Measurements from ENCODE around the gene LBR. TPM values are rescaled to one million over a fixed set of nuclear protein-coding genes. Genes with fewer than 3 reads are reported as not detected.
"Not testable (repeated sequence)": the region's sequence is repeated elsewhere in the genome, so short reads cannot be mapped to it uniquely, and the experiment has no call there.

LBR gene
- total RNA-seq, 2 experiments from 2014 or later: 147 TPM

DNA sequence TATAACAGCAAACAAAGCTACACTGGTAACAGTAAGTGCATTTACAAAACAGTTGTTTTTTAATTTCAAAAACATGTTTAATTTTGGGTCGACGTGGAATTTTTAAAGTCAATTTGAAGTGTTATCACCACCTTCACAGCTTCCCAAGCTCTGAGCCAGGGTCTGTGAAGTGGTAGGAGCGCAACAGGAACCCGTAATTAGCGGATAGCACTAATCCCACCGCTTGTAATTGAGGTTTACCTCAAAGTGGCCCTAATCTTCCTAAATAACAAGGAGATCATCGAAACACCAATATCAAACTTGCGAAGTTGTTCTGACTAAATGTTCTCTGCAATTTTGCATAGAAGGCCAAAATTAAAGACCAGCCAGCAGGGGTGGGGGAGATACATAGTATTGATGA lies 18.8 kb downstream of the LBR start:
- POLR2A ChIA-PET: no interaction called here
- CTCF ChIA-PET: interaction anchor here (0.7 to 1.0 kb wide), 2 partner anchors 10 to 19 kb away, joined by 3 read pairs; partner anchors contain the start of gene LBR

DNA sequence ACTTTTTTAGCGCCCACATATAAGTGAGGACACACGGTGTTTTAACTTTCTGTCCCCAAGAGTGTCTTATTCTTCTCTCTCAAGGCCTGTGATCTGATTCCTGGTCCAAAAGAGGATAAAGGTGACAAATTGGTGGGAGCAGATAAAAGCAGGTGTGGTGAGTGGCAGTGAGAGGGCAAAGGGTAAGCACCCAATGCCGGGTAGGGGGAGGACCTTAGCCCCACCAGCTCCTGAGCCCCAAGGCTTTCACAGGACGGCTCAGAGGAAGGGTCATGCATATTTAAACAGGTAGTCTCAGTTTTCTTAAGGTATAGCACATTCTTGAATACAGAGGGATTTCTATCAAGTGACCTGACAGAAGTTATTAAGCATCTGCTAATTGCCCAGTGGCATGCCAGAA lies 19.6 kb downstream of the LBR start:
- ChIA-PET POLR2A (interaction anchor here (0.8 kb wide), 1 partner anchor 20 kb away, joined by 4 read pairs; no protein-coding TSS in a partner anchor), CTCF (interaction anchor here (0.7 to 1.0 kb wide), 2 partner anchors 9 to 19 kb away, joined by 3 read pairs; partner anchors contain the start of gene LBR)

DNA sequence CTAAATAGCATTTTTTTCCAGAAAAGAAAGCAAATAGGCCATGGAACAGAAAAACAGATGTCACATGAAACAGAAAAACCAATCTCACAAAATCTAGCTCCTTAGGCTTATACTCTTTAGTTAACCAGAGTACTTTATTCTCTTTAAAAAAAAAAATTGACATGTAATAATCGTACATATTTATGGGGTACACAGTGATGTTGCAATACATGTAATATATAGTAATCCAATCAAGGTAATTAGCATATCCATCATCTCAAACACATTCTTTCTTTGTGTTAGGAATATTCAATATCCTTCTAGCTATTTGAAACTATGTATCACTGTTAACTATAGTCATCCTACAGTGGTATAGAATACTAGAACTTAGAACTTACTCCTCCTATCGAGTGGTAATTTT lies 20.1 kb downstream of the LBR start:
- ChIA-PET POLR2A (interaction anchor here (0.8 kb wide), 1 partner anchor 21 kb away, joined by 4 read pairs; no protein-coding TSS in a partner anchor), CTCF (no interaction called here)

DNA sequence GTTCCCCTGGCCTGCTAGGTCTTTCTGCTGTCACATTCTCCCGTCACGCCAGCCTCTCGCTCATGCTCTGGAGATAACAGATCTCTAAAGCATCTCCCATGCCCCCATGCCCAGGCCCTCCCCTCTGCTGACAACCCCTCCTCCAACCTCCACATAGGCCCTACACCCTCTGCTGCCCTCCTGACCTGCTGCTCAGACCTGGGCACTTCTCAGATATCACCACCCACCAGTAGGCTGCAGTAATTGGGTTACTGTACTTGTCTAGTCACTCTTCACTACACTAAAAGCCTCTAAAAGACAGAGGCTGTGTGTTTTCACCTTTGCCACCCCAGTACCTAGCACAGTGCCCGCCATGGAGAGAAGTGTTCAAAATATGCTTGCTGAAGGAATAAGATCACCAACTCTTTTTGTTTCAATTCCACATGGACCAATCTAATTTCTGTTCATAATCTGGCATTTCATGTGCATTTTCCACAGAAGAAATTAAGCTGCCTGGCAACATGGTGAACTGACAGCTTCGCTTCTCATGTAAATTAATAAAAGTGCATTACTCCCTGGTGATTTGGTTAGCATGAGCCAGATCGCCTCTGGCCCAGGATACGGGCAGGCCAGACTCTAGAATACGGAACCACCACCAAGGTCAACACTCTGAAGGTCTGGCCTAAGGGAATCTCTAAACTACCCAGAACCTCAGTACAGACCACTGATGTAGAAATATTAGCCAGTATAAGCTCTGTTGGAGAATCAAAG lies 20.7 kb downstream of the LBR start:
- POLR2A ChIA-PET: no interaction called here
- CTCF ChIA-PET: interaction anchor here (0.6 kb wide), 1 partner anchor 64 kb away, joined by 7 read pairs; no protein-coding TSS in a partner anchor

DNA sequence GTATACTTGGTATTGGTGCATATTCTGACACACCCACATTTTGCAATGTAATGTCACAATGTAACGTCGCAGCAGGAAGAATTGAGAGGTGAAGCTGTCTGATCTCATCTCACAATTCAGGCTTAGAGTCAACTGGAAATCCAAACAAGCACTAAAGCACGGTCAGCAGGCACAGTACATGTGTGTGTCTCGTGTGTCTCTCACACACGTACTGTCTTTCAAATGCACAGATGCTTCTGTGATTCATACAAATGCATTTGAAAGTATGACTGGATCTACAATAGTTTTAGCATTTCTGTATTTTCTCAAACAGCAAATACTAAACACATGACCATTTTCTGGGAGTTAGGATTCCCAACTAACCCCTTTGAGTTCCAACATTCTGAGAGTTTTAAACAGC lies 26.9 kb downstream of the LBR start:
- POLR2A ChIA-PET: no interaction called here
- CTCF ChIA-PET: no interaction called here

DNA sequence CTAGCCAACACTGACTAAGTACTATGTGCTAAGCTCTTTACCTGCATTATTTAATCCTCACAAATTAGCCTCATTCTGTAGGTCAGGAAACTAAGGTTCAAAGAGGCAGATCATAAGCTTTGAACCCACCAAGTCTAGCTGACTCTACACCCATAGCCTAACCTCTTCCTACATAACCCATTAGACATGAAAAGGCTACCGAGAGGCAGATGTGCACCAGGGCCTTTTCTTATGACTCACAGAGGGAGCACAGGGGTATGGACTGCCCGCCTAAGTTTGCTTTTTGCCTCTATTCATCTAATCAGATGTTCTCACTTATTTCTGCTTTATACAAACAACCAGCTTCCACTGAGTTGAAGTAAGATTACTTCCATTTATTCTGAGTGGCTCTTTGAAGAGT lies 31.5 kb downstream of the LBR start:
- POLR2A ChIA-PET: no interaction called here
- CTCF ChIA-PET: no interaction called here

DNA sequence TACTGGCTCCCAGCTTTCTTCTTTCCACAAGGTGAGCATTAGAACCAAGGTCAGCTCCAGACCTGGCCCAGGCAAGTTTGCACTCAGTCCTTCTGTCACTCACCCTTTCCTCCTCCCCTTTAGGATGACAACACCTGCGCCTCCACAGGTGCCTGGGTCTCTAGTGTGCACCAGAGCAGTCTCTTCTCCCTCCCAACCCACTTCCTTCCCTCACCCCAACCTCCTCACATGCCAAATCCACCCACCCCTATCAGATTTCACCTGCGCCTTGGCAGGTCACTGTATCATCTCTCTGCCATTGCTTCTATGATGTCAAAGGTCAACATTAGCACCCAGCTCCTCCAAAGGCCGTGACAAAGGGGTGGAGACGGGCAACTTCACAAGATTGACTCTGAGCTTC lies 38.0 kb downstream of the LBR start:
- CTCF ChIA-PET: interaction anchor here (0.9 kb wide), 1 partner anchor 85 kb away, joined by 3 read pairs; no protein-coding TSS in a partner anchor
- POLR2A ChIA-PET: no interaction called here

DNA sequence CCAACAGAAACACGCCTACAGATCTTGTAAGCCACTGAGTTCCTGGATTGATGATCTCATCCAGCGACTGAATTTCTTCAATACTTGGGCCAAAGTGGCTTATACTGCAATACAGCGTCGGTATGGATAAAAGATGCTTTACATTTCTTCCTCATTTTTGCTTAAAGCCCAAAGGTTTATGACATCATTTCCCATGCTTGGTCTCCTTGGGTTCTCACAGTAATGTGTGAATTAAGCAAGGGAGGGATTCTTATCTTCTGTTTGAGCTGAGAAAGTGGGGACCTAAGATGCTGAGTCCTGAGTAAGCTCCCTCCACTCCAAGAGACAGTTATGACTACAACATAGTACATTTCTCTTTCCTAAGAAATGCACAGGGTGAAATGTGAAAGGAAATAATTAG lies 39.5 kb downstream of the LBR start:
- POLR2A ChIA-PET: no interaction called here
- CTCF ChIA-PET: no interaction called here

DNA sequence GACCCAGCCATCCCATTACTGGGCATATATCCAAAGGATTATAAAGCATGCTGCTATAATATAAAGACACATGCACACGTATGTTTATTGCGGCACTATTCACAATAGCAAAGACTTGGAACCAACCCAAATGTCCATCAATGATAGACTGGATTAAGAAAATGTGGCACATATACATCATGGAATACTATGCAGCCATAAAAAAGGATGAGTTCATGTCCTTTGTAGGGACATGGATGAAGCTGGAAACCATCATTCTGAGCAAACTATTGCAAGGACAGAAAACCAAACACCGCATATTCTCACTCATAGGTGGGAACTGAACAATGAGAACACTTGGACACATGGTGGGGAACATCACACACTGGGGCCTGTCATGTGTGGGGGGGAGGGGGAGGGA lies 41.0 kb downstream of the LBR start:
- POLR2A ChIA-PET: not testable (repeated sequence)

DNA sequence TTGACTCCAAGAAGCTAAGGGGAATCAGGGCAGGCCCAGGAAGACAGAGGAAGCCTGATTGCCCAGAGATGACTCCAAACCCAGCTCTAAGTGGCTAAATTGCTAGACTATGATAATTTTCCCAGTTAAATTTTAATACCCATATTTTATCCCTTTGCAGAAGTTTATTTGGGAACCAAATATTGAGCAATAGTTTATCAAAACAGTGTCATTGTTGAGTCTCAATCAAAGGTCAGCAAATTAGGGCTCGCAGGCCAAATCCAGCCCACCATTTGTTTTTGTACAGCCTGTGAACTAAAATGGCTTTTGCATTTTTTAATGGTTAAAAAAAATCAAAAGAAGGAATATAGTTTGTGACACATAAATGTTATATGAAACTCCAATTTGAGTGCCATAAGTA lies 47.1 kb downstream of the LBR start:
- ChIA-PET POLR2A (no interaction called here), CTCF (no interaction called here)

More for the DNA sequence above, 41.0 kb downstream of the LBR start:
- CTCF ChIA-PET: not testable (repeated sequence)

DNA sequence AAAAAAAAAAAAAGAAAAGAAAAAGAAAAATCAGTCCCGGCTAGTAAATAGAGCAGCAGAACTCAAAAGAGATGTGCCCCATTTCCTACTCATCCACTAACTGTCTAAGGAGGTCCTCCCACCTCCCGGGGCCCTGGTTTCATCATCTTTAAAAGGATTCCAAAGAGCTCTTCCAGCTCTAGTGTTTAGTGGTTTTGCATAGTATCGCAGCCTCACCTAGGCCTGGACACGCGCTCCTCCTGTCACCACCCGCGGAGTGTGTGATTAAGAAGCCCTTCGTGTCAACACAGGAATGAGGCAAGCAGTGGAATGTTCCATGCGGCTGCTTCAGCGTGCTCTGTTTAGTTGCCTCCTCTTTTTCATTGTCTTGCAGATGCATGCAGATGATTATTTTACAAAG lies 49.0 kb downstream of the LBR start:
- POLR2A ChIA-PET: no interaction called here
- CTCF ChIA-PET: interaction anchor here (0.7 kb wide), 1 partner anchor 283 kb away, joined by 3 read pairs; no protein-coding TSS in a partner anchor

DNA sequence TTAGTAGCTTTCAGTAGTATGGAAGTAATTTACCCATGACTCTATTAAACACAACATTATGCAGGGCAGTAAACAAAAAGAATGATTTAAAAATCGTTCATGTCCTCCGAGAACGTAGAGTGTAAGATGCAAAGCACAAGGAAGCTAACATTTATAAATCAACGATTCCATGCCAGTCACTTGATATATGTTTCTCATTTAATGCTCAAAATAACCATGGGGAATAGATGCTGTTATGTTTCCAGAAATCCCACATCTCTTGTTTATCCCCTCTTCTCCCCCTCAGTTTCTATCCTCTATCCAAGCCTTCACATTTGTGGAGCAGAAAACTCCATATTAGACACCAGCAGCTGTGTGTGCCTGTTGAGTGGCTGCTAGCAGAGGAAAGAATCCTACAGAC lies 52.8 kb downstream of the LBR start:
- ChIA-PET CTCF (no interaction called here), POLR2A (no interaction called here)

DNA sequence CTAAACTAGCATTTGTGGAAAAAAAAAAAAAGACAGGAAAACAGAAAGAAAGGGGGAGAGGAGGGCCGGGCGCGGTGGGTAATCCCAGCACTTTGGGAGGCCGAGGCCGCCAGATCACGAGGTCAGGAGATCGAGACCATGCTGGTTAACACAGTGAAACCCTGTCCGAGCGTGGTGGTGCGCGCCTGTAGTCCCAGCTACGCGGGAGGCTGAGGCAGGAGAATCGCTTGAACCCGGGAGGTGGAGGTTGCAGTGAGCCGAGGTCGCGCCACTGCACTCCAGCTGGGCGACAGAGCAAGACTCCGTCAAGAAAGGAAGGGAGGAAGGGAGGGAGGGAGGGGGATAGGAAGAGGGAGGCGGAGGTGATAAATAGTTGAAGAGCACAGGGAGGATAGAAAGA lies 54.7 kb downstream of the LBR start:
- POLR2A ChIA-PET: no interaction called here
- CTCF ChIA-PET: no interaction called here

DNA sequence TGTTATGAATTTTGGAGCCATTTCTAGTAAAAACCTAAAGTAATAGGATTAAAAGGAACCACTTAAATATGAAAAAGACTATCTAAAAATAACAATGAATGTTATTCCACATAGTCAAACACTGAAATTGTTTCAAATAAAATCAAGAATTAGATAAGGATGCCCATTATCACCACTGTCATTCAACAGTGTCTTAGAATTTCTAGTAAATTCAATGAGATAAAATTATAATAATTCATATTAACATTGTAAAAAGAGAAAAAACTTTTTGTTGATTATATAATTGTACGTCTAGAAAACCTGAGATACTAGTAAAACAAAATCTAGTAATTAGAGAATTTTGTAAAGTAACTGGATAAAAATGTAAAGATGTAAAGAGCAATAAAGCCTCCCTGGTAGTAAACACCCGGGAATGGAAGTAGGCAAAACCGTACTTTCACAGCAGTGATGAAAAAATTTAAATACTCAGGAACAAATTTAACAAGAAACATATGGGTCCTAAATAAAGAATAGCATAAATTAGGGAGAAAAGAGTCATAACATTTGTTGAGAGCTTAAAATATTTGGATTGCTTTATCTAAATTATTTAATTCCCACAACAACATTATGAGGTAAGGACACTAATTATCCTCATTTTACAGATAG lies 56.4 kb downstream of the LBR start:
- POLR2A ChIA-PET: no interaction called here
- CTCF ChIA-PET: no interaction called here

DNA sequence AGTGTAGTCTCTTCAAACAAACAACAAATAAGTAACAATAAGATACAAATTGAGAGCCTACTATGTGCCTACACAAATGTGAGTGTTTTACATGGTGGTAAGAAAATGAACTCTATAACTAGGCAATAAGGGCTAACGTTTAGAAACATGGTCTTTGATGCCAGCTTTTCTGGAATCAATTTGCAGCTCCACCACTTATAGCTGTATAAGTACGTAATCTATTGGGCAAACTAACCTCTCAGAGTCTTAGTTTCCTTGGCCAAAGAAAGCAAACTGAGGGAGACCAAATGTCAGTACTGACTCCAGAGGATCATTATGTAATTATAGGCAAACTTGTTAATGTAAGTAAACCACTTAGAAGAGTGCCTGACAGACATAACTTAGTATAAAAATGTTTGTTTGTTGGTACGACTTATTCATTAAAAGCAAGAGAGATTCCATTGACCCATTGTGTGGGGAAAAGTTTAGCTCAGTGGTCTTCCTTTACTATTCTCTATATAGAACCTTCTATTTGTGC lies 59.7 kb downstream of the LBR start:
- CTCF ChIA-PET: no interaction called here
- POLR2A ChIA-PET: no interaction called here

DNA sequence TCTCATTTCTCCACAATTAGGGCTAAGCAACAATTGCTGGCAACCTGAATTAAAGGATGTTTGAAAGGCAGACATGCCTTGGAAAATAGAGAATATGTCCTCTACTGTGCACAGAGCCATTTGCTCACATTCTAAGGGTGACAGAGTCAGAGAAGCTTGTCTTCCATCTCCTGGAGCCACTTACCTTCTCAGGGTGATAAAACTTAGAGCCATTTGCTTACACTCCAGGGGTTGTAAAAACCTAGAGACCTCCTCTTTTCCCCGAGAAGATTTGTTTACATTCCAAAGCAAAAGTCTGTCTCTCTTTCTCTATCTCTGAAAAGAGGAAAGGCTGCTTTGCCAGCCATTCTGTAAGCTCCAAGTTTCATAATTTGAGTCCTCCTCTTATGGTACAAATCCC lies 61.3 kb downstream of the LBR start:
- POLR2A ChIA-PET: no interaction called here

DNA sequence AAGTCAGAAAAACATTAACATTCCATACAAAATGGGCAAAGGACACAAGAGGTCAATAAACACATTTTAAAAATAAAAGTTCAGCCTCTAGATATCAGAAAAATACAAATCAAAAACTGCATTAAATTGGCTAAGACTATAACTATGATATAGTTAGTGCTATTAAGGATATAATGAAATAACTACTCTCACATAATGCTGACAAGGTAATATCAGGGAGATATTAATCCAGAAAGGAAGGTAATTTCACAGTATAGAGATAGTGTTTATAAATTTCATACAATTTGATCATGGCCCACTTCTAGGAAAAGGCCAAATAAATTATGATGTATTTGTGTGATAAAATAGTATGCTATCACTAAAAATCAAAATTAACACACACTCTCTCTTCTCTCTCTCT lies 61.8 kb downstream of the LBR start:
- ChIA-PET POLR2A (no interaction called here), CTCF (no interaction called here)

More for the DNA sequence above, 61.3 kb downstream of the LBR start:
- CTCF ChIA-PET: no interaction called here

DNA sequence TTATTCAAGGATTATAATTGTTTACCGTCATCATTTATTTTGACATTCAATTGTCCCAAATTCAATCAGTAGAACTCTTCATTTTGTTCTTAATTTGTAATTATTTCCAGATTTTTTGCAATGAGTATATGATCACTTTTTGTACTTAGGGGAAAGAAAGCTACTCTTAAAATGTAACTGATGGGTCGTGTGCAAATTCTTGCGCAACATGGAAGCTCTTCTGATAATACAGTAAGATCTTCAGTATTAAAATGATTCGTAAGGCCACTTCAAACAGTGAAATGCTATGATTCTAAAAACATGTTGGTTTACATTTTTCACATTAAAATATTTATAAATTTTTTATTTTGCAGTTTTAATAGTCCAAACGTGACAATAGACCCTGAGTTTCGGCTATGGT lies 63.4 kb downstream of the LBR start:
- ChIA-PET POLR2A (no interaction called here), CTCF (no interaction called here)

DNA sequence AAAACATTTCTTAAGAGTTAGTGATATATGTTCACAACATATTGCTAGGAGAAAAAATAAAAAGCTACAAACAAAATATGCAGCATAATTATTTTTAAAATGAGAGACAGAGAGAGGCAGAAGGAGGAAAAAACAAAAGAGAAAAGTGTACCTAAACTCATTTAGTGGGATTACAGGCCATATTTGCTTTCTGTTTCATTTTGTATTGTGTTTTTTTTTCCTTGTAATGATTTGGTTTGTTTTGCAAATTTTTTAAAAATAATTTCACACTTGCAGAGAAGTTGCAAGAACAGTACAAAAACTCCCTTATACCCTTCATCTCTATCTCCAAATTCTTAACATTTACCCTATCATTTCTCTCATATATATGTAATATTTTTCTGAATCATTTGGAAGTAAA lies 65.0 kb downstream of the LBR start:
- POLR2A ChIA-PET: no interaction called here

DNA sequence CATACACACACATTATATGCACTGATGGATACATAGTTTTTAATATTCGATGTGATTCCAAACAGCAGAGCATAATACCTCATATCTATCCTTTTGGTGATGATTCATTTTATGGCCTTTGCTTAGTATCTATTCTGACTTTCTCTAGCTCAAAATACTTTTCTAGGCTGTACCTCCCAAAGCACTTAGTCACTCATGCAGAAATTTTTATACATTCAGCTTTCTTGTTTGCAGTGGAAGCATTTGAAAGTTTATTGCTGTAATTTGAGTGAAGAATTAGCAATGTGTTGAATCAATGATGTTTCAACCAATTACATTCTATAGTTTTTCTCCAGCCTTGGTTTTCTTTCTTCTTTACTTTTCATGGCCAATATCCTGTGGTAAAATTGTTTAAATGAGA lies 66.7 kb downstream of the LBR start:
- ChIA-PET CTCF (no interaction called here), POLR2A (no interaction called here)

More for the DNA sequence above, 65.0 kb downstream of the LBR start:
- CTCF ChIA-PET: no interaction called here

DNA sequence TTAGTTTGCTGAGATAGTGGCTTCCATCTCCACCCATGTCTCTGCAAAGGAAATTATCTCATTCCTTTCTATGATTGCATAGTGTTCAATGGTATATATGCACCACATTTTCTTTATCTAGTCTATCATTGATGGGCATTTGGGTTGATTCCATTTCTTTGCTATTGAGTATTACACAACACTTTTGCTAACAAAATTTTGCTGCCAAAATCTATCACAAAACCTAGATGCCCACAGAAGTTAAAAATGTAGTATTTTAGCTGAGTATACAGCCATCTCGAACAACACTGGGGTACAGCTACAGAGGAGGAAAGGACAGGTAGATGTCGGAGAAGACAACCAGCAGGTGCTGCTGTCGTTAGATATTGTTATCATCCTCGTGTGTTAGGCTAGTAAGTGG lies 67.7 kb downstream of the LBR start:
- ChIA-PET CTCF (no interaction called here), POLR2A (no interaction called here)
